ENCODE results near the gene SORBS1. TPM values are rescaled to one million over a fixed set of nuclear protein-coding genes. Genes with fewer than 3 reads are reported as not detected.

Gene SORBS1
- total and polyA plus RNA-seq, 2 experiments from 2014 or later = 17.0 to 40.2 TPM

DNA sequence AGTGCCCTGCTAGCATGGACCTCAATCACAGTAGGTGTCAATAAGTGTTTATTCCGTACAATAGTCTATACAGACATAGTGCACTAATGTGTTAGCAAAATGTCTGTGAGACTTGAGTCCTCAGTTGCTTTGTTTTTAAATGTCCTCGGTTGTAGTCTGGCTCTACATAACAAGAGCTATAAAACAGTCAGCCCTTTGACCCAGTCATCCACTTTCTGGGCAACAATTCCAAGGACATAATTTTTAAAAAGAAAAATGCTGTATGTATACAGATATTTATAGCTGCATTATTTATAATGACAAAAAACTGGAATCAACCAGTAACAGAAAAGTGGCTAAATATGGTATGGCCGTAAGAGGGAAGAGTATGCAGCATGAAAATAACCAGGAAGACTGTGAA lies 267.5 kb downstream of the SORBS1 start:
- TF ChIP-seq, protein P1, sequence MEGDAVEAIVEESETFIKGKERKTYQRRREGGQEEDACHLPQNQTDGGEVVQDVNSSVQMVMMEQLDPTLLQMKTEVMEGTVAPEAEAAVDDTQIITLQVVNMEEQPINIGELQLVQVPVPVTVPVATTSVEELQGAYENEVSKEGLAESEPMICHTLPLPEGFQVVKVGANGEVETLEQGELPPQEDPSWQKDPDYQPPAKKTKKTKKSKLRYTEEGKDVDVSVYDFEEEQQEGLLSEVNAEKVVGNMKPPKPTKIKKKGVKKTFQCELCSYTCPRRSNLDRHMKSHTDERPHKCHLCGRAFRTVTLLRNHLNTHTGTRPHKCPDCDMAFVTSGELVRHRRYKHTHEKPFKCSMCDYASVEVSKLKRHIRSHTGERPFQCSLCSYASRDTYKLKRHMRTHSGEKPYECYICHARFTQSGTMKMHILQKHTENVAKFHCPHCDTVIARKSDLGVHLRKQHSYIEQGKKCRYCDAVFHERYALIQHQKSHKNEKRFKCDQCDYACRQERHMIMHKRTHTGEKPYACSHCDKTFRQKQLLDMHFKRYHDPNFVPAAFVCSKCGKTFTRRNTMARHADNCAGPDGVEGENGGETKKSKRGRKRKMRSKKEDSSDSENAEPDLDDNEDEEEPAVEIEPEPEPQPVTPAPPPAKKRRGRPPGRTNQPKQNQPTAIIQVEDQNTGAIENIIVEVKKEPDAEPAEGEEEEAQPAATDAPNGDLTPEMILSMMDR (IDR thresholded peaks at IDR 0.05; ENCODE audit: poor library complexity) = no peak
- TF ChIP-seq EZH2 (IDR thresholded peaks at IDR 0.05; ENCODE audit: borderline replicate concordance) = no peak
- no peak for TF ChIP-seq EZH2phosphoT487 (IDR thresholded peaks at IDR 0.05; ENCODE audit: low read depth, severe bottlenecking, unreplicated experiment)
- Histone ChIP-seq H3K9me2 (replicated peaks; ENCODE audit: insufficient read depth) (no peaks in the 10 kb centered on the region), H2AFZ (no peak overlapping the region), H3K27me3 (no peaks in the 10 kb centered on the region), H3K79me2 (peaks cover 18% of the 10 kb centered on the region), H3K4me2 (no peak overlapping the region), H3K36me3 (replicated peaks; ENCODE audit: insufficient read depth, low read depth) (no peaks in the 10 kb centered on the region), H3K27ac (no peak overlapping the region), H3K9me3 (ENCODE audit: low read depth) (no peaks in the 10 kb centered on the region), H3K4me3 (no peak overlapping the region), H3K4me1 (ENCODE audit: insufficient read depth) (peaks cover 4% of the 10 kb centered on the region), H4K20me1 (ENCODE audit: insufficient read depth, poor library complexity, severe bottlenecking) (no peaks in the 10 kb centered on the region)
- 74% methylated on average over 3 of the region's 3 CpGs for WGBS (ENCODE audit: low lambda C conversion rate, missing lambda C conversion rate)
- DNase-seq (ENCODE audit: low spot score) = no peak

DNA sequence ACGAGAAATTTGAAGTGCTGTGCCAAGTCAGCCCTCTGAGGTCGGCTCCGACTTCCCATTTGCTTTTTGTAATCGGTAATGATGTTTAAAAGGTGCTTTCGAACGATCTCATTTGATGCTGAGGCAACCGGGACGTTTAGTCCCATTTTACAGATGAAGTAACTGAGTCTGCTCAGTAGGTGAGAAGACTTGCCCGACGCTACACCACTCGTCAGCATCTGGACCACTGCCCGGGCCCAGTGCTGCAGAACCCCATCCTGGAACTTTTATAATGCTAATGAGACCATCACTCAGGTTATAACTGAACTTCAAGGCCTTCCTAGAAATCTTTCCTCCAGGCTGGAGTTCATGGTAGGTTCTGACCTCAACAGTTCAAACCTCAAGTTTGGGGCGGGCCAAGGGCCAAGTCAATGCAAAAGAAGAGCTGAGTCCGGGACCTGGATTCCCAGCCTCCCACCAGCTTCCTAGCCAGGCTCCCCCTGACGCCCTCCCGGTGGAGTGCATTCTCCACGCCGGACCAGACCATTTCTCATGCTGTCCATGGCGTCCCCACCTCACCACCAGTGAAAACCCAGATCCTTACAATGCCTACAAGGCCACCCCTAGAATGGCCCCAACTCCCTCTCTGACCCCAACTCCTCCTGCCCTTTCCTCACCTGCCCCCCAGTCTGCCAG lies 269.7 kb downstream of the SORBS1 start:
- no peaks in the 10 kb centered on the region for H3K9me3 ChIP-seq (ENCODE audit: low read depth)
- peaks cover 20% of the 10 kb centered on the region for H3K4me1 ChIP-seq (ENCODE audit: insufficient read depth)
- TF ChIP-seq EZH2phosphoT487 (IDR thresholded peaks at IDR 0.05; ENCODE audit: low read depth, severe bottlenecking, unreplicated experiment) (no peak), EZH2 (IDR thresholded peaks at IDR 0.05; ENCODE audit: borderline replicate concordance) (no peak)
- TF ChIP-seq, protein P1 (IDR thresholded peaks at IDR 0.05; ENCODE audit: poor library complexity) = no peak
- peak overlapping the region; percentile 54 for H3K4me3 ChIP-seq
- H3K36me3 ChIP-seq (replicated peaks; ENCODE audit: insufficient read depth, low read depth) = no peaks in the 10 kb centered on the region
- 73% methylated on average over 19 of the region's 19 CpGs for WGBS (ENCODE audit: low lambda C conversion rate, missing lambda C conversion rate)
- no peak overlapping the region for H3K27ac ChIP-seq
- H2AFZ ChIP-seq = peak overlapping the region; percentile 75
- H3K9me2 ChIP-seq (replicated peaks; ENCODE audit: insufficient read depth) = no peaks in the 10 kb centered on the region
- DNase-seq (ENCODE audit: low spot score) = no peak
- H3K27me3 ChIP-seq = no peaks in the 10 kb centered on the region
- peaks cover 39% of the 10 kb centered on the region for H3K79me2 ChIP-seq
- H3K4me2 ChIP-seq = peak overlapping the region; percentile 78
- H4K20me1 ChIP-seq (ENCODE audit: insufficient read depth, poor library complexity, severe bottlenecking) = peaks cover 4% of the 10 kb centered on the region

DNA sequence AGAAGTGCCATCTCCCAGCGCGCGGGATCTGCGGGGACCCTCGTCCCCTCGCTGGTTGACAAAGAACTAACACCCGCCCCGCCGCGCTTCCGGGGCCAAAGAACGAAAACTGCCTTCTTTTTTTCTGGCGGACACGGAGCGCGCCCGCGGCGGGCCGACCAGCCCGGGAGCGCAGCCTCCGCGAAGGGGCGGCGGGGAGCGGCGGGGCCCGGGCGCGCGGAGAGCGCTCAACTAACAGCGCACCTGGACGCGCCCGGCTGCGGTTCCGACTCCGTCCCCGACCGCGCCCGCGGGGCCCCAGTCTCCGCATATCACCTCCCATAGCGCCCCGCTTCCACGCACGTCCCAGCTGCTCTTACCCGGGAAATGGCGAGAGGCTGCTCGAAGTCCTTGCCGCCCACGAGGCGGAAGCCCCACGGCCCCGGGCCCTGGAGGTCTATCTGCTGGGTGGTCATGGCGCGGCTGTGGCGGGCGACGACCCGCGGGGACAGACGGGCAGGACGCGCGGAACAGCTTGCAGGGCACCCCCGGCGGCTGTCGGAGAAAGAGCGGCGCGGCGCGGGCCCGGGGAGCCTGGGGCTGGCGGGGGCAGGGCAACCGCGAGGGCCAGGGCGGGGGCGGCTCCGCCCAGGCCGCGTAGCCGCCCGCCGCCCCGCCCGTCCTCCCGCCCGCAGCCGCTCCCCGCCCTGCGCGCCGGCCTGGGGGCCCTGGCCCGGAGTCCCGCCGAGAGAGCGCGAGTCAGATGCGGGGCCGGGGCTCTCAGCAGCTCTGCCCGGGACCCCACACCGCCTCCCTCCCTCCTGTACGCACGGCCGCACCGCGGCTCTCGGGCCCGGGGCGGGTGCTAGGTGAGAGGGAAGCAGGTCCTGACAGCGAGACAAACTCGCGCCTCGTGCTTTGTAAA lies 270.5 kb downstream of the SORBS1 start, which contains the start of gene PDLIM1:
PDLIM1 (minus strand) TSS at position 543 of the 904 bp plus-strand sequence; CDS start at position 455, 88 bp downstream.
- Histone ChIP-seq H3K9me2 (replicated peaks; ENCODE audit: insufficient read depth) (no peaks in the 10 kb centered on the region), H2AFZ (peak within 1 kb of the TSS; percentile 79), H3K27ac (peak within 1 kb of the TSS; percentile 92), H3K27me3 (no peaks in the 10 kb centered on the region), H3K4me1 (ENCODE audit: insufficient read depth) (peaks cover 20% of the 10 kb centered on the region), H3K9me3 (ENCODE audit: low read depth) (no peaks in the 10 kb centered on the region), H3K36me3 (replicated peaks; ENCODE audit: insufficient read depth, low read depth) (no peaks in the 10 kb centered on the region), H3K4me2 (peak within 1 kb of the TSS; percentile 78), H3K79me2 (peaks cover 47% of the 10 kb centered on the region), H4K20me1 (ENCODE audit: insufficient read depth, poor library complexity, severe bottlenecking) (peaks cover 6% of the 10 kb centered on the region), H3K4me3 (peak within 1 kb of the TSS; percentile 94)
- TF ChIP-seq EZH2 (IDR thresholded peaks at IDR 0.05; ENCODE audit: borderline replicate concordance) (no peak), EZH2phosphoT487 (IDR thresholded peaks at IDR 0.05; ENCODE audit: low read depth, severe bottlenecking, unreplicated experiment) (no peak)
- TF ChIP-seq, protein P1 (IDR thresholded peaks at IDR 0.05; ENCODE audit: poor library complexity) = peak; percentile 22
- DNase-seq (ENCODE audit: low spot score) = peak; percentile 93
- WGBS (ENCODE audit: low lambda C conversion rate, missing lambda C conversion rate) = 2% methylated on average over 77 of the region's 119 CpGs

All from hepatocyte (in vitro differentiated cells).